ENCODE measurements around the gene NPHS2. TPM values are rescaled to one million over a fixed set of nuclear protein-coding genes. Genes with fewer than 3 reads are reported as not detected.

Gene NPHS2
- total and polyA plus RNA-seq, 2 donors (not counting 3 experiments of a cell fraction or from before 2014, with no cell fraction given): not detected

DNA sequence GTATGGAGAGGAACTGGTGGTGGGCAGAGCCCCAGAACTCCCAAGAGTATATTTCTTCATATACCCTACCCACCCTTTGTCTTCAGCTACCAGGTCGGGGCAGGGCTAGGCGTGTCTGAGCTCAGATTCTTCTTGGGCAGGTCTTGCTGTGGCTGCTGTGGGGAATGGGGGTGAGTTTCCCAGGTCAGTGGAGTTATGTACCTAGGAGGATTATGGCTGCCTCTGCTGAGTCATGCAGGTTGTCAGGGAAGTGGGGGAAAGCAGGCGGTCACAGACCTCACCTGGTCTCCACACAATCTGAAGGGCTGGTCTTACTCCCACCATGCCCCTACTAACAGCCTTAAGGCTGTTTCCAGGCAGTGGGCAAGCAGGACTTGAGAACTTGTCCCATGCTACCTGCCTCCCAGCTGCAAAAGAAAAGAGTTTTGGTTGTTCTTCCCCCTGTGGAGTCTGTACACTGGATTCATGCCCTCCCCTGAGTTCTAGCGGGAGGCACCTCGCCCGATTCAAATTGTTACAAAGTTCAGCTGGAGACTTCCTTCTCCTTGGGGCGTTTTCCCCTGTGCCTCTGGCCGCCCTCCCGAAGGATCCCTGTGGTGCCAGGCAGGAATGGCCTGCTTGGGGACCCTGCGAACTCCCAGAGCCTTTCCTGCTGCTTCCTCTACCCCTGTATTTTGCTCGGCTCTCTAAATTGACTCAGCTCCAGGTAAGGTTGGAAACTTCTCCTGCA is 58.6 kb downstream of the NPHS2 start:
- H3K9ac ChIP-seq (replicated peaks; ENCODE audit: extremely low read depth, insufficient read depth, low read length): no peak overlapping the region
- H3K9me1 ChIP-seq (replicated peaks; ENCODE audit: control insufficient read depth, extremely low read depth, insufficient read depth, low read length): no peaks in the 10 kb centered on the region
- TF ChIP-seq MYC (IDR thresholded peaks at IDR 0.05; ENCODE audit: low read depth, low read length) (no peak), POLR2AphosphoS5 (IDR thresholded peaks at IDR 0.05; ENCODE audit: insufficient read depth, low read depth, low read length) (no peak), CTCF (IDR thresholded peaks at IDR 0.05; ENCODE audit: extremely low read depth in 1 of 2, insufficient read depth in 1 of 2, low read depth in 1 of 2, low read length in 2 of 2) (no peak), MAX (IDR thresholded peaks at IDR 0.05; ENCODE audit: insufficient read depth, insufficient read length) (no peak), FOS (IDR thresholded peaks at IDR 0.05; ENCODE audit: borderline replicate concordance, insufficient read depth, low read length) (no peak), POLR2A (IDR thresholded peaks at IDR 0.05; ENCODE audit: low read depth, low read length) (no peak)
- no peaks in the 10 kb centered on the region for H3K4me1 ChIP-seq (ENCODE audit: control insufficient read depth, extremely low read depth, insufficient read depth, low read length)
- intact Hi-C loops (cut with micrococcal nuclease): no loop called here
- H3K27me3 ChIP-seq (ENCODE audit: control insufficient read depth in 2 of 2, insufficient read depth in 2 of 2, low read length in 2 of 2): no peaks in the 10 kb centered on the region
- no peak overlapping the region for H2AFZ ChIP-seq (ENCODE audit: low read depth, low read length)
- no peaks in the 10 kb centered on the region for H3K9me3 ChIP-seq (replicated peaks; ENCODE audit: control insufficient read depth, insufficient read depth, low read length)
- ChIA-PET CTCF (interaction anchor here (1.5 kb wide), 1 partner anchor 15 kb away, joined by 3 read pairs; no protein-coding TSS in a partner anchor), POLR2A (no interaction called here)
- H3K4me3 ChIP-seq (replicated peaks in 1 of 3; ENCODE audit: insufficient read depth in 1 of 3, low read depth in 1 of 3, low read length in 3 of 3): no peak overlapping the region
- FAIRE-seq (no peak), DNase-seq (ENCODE audit: low read depth, low spot score) (no peak)
- dilution Hi-C loops (cut with MboI; ENCODE audit: extremely low pct_ligation_motif_present, low sequenced_read_pairs): no loop called here
- no peak overlapping the region for H3K27ac ChIP-seq (ENCODE audit: insufficient read depth, low read depth, low read length)
- no peaks in the 10 kb centered on the region for H3K36me3 ChIP-seq (ENCODE audit: control insufficient read depth in 2 of 2, extremely low read depth in 1 of 2, insufficient read depth in 2 of 2, low read length in 2 of 2)
- H3K4me2 ChIP-seq (ENCODE audit: insufficient read depth, low read length): no peak overlapping the region
- no peaks in the 10 kb centered on the region for H3K79me2 ChIP-seq (ENCODE audit: control insufficient read depth, insufficient read depth, low read length)
- no TSS peak for BruUV-seq (replicated peaks)
- no peaks in the 10 kb centered on the region for H4K20me1 ChIP-seq (replicated peaks; ENCODE audit: control insufficient read depth, extremely low read depth, insufficient read depth, low read length)
